HFFc6 (cell line): ENCODE measurements around the gene STK40. TPM values are rescaled to one million over a fixed set of nuclear protein-coding genes. Genes with fewer than 3 reads are reported as not detected.

Experiments
- DNase-seq: peaks from one replicate; pipeline ENCODE4 v3.0.0-alpha.2; 2018
- H3K27ac Mint-ChIP-seq: 2 replicates; pipeline ENCODE4 v1.8.0; 2020; ENCODE audit warnings: mild to moderate bottlenecking, mixed read lengths
- H3K27me3 Mint-ChIP-seq: 2 replicates; pipeline ENCODE4 v1.8.0; 2021; ENCODE audit warnings: mild to moderate bottlenecking, moderate library complexity, mixed read lengths; ENCODE audit not compliant: insufficient read depth
- H3K36me3 Mint-ChIP-seq: 2 replicates; pipeline ENCODE4 v1.8.0; 2021; ENCODE audit warnings: low read depth, mixed read lengths
- H3K4me1 Mint-ChIP-seq: 2 replicates; pipeline ENCODE4 v1.8.0; 2020; ENCODE audit warnings: low read depth, mixed read lengths
- H3K4me3 Mint-ChIP-seq: 2 replicates; pipeline ENCODE4 v1.8.0; 2020; ENCODE audit warnings: mild to moderate bottlenecking, moderate library complexity, mixed read lengths
- H3K9me3 Mint-ChIP-seq: 2 replicates; pipeline ENCODE4 v1.8.0; 2020; ENCODE audit warnings: mild to moderate bottlenecking, mixed read lengths
- CTCF ChIP-seq: fragments of 200-600 bp; sonication (generic); IDR thresholded peaks from 2 replicates; pipeline ENCODE4 v1.5.0; 2021; ENCODE audit warnings: antibody characterized with exemption, mild to moderate bottlenecking
- total RNA-seq, 6 experiments: library from RNA; stranded (reverse); fragmentation: NEBNext Ultra II Directional; extraction: Animal tissue kit (Norgen Biotek cat#: 25700); gene quantifications; 2 replicates in 1 of 6; 3 replicates in 5 of 6; pipeline ENCODE4 v1.2.3, GENCODE V29; 2021

The STK40 gene
- total RNA-seq, 6 experiments from 2014 or later = 24.1 to 26.5 (median 25.1) TPM

- TF ChIP-seq CTCF = no peak
- Mint-ChIP-seq H3K4me3 (peak overlapping the region; percentile 83), H3K27ac (peak overlapping the region; percentile 99), H3K27me3 (peaks cover 4% of the 10 kb centered on the region; the same call in 1 of the 2 replicates), H3K9me3 (no peaks in the 10 kb centered on the region), H3K36me3 (peaks cover 36% of the 10 kb centered on the region), H3K4me1 (peaks cover 63% of the 10 kb centered on the region)
- DNase-seq = peak; percentile 80
Measured at GRCh38 chr1:36352910-36353878, 32.5 kb downstream of the STK40 start.

GRCh38 chr1:36352125-36352909, 33.4 kb downstream of the STK40 start:
- TF ChIP-seq CTCF = peak; percentile 46; the same call in 1 of the 2 replicates
- DNase-seq = peak; percentile 35
- Mint-ChIP-seq H3K27me3 (peaks cover 4% of the 10 kb centered on the region; the same call in 1 of the 2 replicates), H3K4me1 (peaks cover 68% of the 10 kb centered on the region), H3K36me3 (peaks cover 38% of the 10 kb centered on the region), H3K27ac (peak overlapping the region; percentile 99), H3K4me3 (peak overlapping the region; percentile 83), H3K9me3 (no peaks in the 10 kb centered on the region)

GRCh38 chr1:36351227-36351977, 34.3 kb downstream of the STK40 start:
- peak; percentile 43; the same call in 1 of the 2 replicates for TF ChIP-seq CTCF
- peaks cover 66% of the 10 kb centered on the region for H3K4me1 Mint-ChIP-seq
- H3K27ac Mint-ChIP-seq = peak overlapping the region; percentile 99
- H3K4me3 Mint-ChIP-seq = peak overlapping the region; percentile 83
- peak; percentile 93 for DNase-seq
- H3K36me3 Mint-ChIP-seq = peaks cover 37% of the 10 kb centered on the region
- H3K9me3 Mint-ChIP-seq = no peaks in the 10 kb centered on the region
- H3K27me3 Mint-ChIP-seq = peaks cover 4% of the 10 kb centered on the region; the same call in 1 of the 2 replicates

- peak; percentile 78 for DNase-seq
- no peak for TF ChIP-seq CTCF
- H3K9me3 Mint-ChIP-seq = no peaks in the 10 kb centered on the region
- peak overlapping the region; percentile 99 for H3K27ac Mint-ChIP-seq
- H3K36me3 Mint-ChIP-seq = peaks cover 37% of the 10 kb centered on the region
- H3K4me3 Mint-ChIP-seq = peak overlapping the region; percentile 83
- H3K27me3 Mint-ChIP-seq = peaks cover 4% of the 10 kb centered on the region; the same call in 1 of the 2 replicates
- H3K4me1 Mint-ChIP-seq = peaks cover 65% of the 10 kb centered on the region
Measured at GRCh38 chr1:36350659-36351226, 35.0 kb downstream of the STK40 start.

- no peak for DNase-seq
- H3K4me3 Mint-ChIP-seq = no peak overlapping the region
- peak overlapping the region; percentile 99 for H3K27ac Mint-ChIP-seq
- no peaks in the 10 kb centered on the region for H3K9me3 Mint-ChIP-seq
- H3K27me3 Mint-ChIP-seq = peaks cover 4% of the 10 kb centered on the region; the same call in 1 of the 2 replicates
- peaks cover 66% of the 10 kb centered on the region for H3K4me1 Mint-ChIP-seq
- peaks cover 35% of the 10 kb centered on the region for H3K36me3 Mint-ChIP-seq
- no peak for TF ChIP-seq CTCF
Measured at GRCh38 chr1:36349839-36350238, 35.9 kb downstream of the STK40 start.
